OCI-LY7 (cell line): ENCODE results near the gene CCDC12. TPM values are rescaled to one million over a fixed set of nuclear protein-coding genes. Genes with fewer than 3 reads are reported as not detected.

ENCODE experiments used
- BruUV-seq: library from RNA; stranded (reverse); fragments of 400-500 nt; replicated peaks from 2 replicates; lab custom pipeline; 2021; lab: Mats Ljungman, UMichigan
- CTCF ChIA-PET: fragments of 300-600 bp; sonication (Branson Sonifier 250); formaldehyde crosslinking; loops from one replicate; lab custom pipeline; 2022; ENCODE audit warnings: antibody characterized with exemption; ENCODE audit not compliant: unreplicated experiment; lab: Charles Lee
- POLR2A ChIA-PET: fragments of 300-600 bp; sonication (Branson Sonifier 250); formaldehyde crosslinking; loops from one replicate; lab custom pipeline; 2022; ENCODE audit warnings: antibody characterized with exemption; lab: Charles Lee
- DNase-seq: peaks from one replicate; pipeline ENCODE4 v3.0.0-alpha.2; 2015; ENCODE audit warnings: low spot score
- H2AFZ ChIP-seq: fragments of 200-600 bp; sonication (generic), shearing (Covaris generic); 2 replicates; pipeline ENCODE4 v1.6.1; 2014; ENCODE audit warnings: mild to moderate bottlenecking, antibody characterized with exemption, low read length, moderate library complexity
- H3K27ac ChIP-seq: fragments of 200-600 bp; sonication (generic); 2 replicates; pipeline ENCODE4 v1.5.1; 2014; ENCODE audit warnings: mixed run types, low read depth, mild to moderate bottlenecking, moderate library complexity, low read length, inconsistent platforms; ENCODE audit not compliant: poor library complexity, severe bottlenecking
- H3K36me3 ChIP-seq: fragments of 200-600 bp; sonication (generic); 2 replicates; pipeline ENCODE4 v1.6.1; 2014; ENCODE audit warnings: mild to moderate bottlenecking, antibody characterized with exemption, low read length, moderate library complexity, mixed read lengths; ENCODE audit not compliant: insufficient read depth
- H3K4me1 ChIP-seq: fragments of 200-600 bp; sonication (generic); 2 replicates; pipeline ENCODE4 v1.5.1; 2014; ENCODE audit warnings: mild to moderate bottlenecking, low read length; ENCODE audit not compliant: insufficient read depth, poor library complexity, severe bottlenecking
- H3K4me2 ChIP-seq: fragments of 200-600 bp; sonication (generic); 2 replicates; pipeline ENCODE4 v1.6.1; 2014; ENCODE audit warnings: mild to moderate bottlenecking, low read length
- H3K4me3 ChIP-seq: fragments of 200-600 bp; sonication (generic); 2 replicates; pipeline ENCODE4 v1.5.1; 2014; ENCODE audit warnings: mild to moderate bottlenecking, low read depth, low read length; ENCODE audit not compliant: poor library complexity, severe bottlenecking
- H3K79me2 ChIP-seq: fragments of 200-600 bp; sonication (generic); 2 replicates; pipeline ENCODE4 v1.6.1; 2016; ENCODE audit warnings: low read depth, mild to moderate bottlenecking, low read length, moderate library complexity, mixed read lengths; ENCODE audit not compliant: insufficient read depth
- H3K9me2 ChIP-seq: fragments of 200-600 bp; sonication (generic); 2 replicates; pipeline ENCODE4 v1.6.1; 2016; ENCODE audit warnings: mild to moderate bottlenecking, low read length, mixed read lengths; ENCODE audit not compliant: insufficient read depth
- H3K9me3 ChIP-seq: fragments of 200-600 bp; sonication (generic); 2 replicates; pipeline ENCODE4 v1.6.1; 2014; ENCODE audit warnings: mild to moderate bottlenecking, mixed run types, low read length, mixed read lengths
- H4K20me1 ChIP-seq: fragments of 200-600 bp; sonication (generic); 2 replicates; pipeline ENCODE4 v1.6.1; 2014; ENCODE audit warnings: mild to moderate bottlenecking, antibody characterized with exemption, low read length, moderate library complexity, mixed read lengths; ENCODE audit not compliant: insufficient read depth
- CTCF ChIP-seq: fragments of 200-600 bp; sonication (generic); conservative IDR thresholded peaks from 2 replicates; pipeline ENCODE4 v1.5.1; 2014; ENCODE audit warnings: mild to moderate bottlenecking, antibody characterized with exemption, low read length, moderate library complexity, mixed read lengths
- EZH2phosphoT487 ChIP-seq: fragments of 200-600 bp; sonication (generic); IDR thresholded peaks from 2 replicates; pipeline ENCODE4 v1.6.1; 2018; ENCODE audit warnings: low read depth, borderline replicate concordance, mild to moderate bottlenecking, mixed run types, antibody characterized with exemption, low read length, moderate library complexity, mixed read lengths
- intact Hi-C: fragments of 100-400 bp; cut with micrococcal nuclease; formaldehyde crosslinking; loops from one replicate; pipeline ENCODE4 v1.10.0; 2022; ENCODE audit not compliant: unreplicated experiment
- total RNA-seq, 2 experiments: library from RNA; depleted of rRNA in 1 of 2; stranded (reverse); fragments of >200 nt in 1 of 2; shearing (Covaris generic) in 1 of 2; gene quantifications; 2 replicates each; pipeline ENCODE4 v1.2.3, GENCODE V29; 2014 to 2022

Gene CCDC12
- total RNA-seq, 2 experiments from 2014 or later, result 74.9 to 116 TPM

GRCh38 chr3:46896386-46896785 is 80.2 kb downstream of the CCDC12 start:
- H3K36me3 ChIP-seq, result no peaks in the 10 kb centered on the region
- ChIA-PET CTCF (no interaction called here), POLR2A (no interaction called here)
- H3K4me2 ChIP-seq, result no peak overlapping the region
- no peaks in the 10 kb centered on the region for H3K4me1 ChIP-seq
- H2AFZ ChIP-seq, result no peak overlapping the region
- H3K9me2 ChIP-seq, result no peaks in the 10 kb centered on the region
- BruUV-seq, result no TSS peak
- no peak for TF ChIP-seq EZH2phosphoT487
- TF ChIP-seq CTCF, result no peak
- H3K27ac ChIP-seq, result no peak overlapping the region
- no peak for DNase-seq
- H3K79me2 ChIP-seq, result no peaks in the 10 kb centered on the region
- intact Hi-C loops, result no loop called here
- no peaks in the 10 kb centered on the region for H3K9me3 ChIP-seq
- no peak overlapping the region for H3K4me3 ChIP-seq
- no peaks in the 10 kb centered on the region for H4K20me1 ChIP-seq

GRCh38 chr3:46895761-46896160 is 80.8 kb downstream of the CCDC12 start:
- H4K20me1 ChIP-seq, result no peaks in the 10 kb centered on the region
- no peak overlapping the region for H3K4me3 ChIP-seq
- no TSS peak for BruUV-seq
- no peaks in the 10 kb centered on the region for H3K4me1 ChIP-seq
- ChIA-PET CTCF (no interaction called here), POLR2A (no interaction called here)
- intact Hi-C loops, result loop anchor here (1.0 kb wide), 2 partner anchors 29 to 190 kb away; no protein-coding TSS in a partner anchor
- H2AFZ ChIP-seq, result no peak overlapping the region
- H3K36me3 ChIP-seq, result no peaks in the 10 kb centered on the region
- H3K27ac ChIP-seq, result no peak overlapping the region
- no peak for DNase-seq
- H3K79me2 ChIP-seq, result no peaks in the 10 kb centered on the region
- TF ChIP-seq CTCF, result no peak
- no peak for TF ChIP-seq EZH2phosphoT487
- no peaks in the 10 kb centered on the region for H3K9me3 ChIP-seq
- H3K4me2 ChIP-seq, result no peak overlapping the region
- H3K9me2 ChIP-seq, result no peaks in the 10 kb centered on the region

GRCh38 chr3:46895204-46895660 is 81.3 kb downstream of the CCDC12 start:
- Histone ChIP-seq H2AFZ (no peak overlapping the region), H3K9me2 (no peaks in the 10 kb centered on the region), H3K4me3 (no peak overlapping the region), H3K36me3 (no peaks in the 10 kb centered on the region), H3K4me1 (no peaks in the 10 kb centered on the region), H3K9me3 (no peaks in the 10 kb centered on the region), H3K27ac (no peak overlapping the region), H3K4me2 (no peak overlapping the region), H4K20me1 (no peaks in the 10 kb centered on the region), H3K79me2 (no peaks in the 10 kb centered on the region)
- CTCF ChIA-PET, result no interaction called here
- TF ChIP-seq CTCF (peak; percentile 98), EZH2phosphoT487 (no peak)
- DNase-seq, result peak; percentile 74
- POLR2A ChIA-PET, result no interaction called here
- no TSS peak for BruUV-seq
- intact Hi-C loops, result loop anchor here (1.0 kb wide), 2 partner anchors 29 to 190 kb away; no protein-coding TSS in a partner anchor
